ELR (cell line): ENCODE data around the gene ARSG.
"Not testable (repeated sequence)": the region's sequence is repeated elsewhere in the genome, so short reads cannot be mapped to it uniquely, and the experiment has no call there.

Source experiments
- DNase-seq: peaks from one replicate; pipeline ENCODE4 v3.0.0-alpha.2; 2015; ENCODE audit warnings: low read depth

The ARSG gene

DNA sequence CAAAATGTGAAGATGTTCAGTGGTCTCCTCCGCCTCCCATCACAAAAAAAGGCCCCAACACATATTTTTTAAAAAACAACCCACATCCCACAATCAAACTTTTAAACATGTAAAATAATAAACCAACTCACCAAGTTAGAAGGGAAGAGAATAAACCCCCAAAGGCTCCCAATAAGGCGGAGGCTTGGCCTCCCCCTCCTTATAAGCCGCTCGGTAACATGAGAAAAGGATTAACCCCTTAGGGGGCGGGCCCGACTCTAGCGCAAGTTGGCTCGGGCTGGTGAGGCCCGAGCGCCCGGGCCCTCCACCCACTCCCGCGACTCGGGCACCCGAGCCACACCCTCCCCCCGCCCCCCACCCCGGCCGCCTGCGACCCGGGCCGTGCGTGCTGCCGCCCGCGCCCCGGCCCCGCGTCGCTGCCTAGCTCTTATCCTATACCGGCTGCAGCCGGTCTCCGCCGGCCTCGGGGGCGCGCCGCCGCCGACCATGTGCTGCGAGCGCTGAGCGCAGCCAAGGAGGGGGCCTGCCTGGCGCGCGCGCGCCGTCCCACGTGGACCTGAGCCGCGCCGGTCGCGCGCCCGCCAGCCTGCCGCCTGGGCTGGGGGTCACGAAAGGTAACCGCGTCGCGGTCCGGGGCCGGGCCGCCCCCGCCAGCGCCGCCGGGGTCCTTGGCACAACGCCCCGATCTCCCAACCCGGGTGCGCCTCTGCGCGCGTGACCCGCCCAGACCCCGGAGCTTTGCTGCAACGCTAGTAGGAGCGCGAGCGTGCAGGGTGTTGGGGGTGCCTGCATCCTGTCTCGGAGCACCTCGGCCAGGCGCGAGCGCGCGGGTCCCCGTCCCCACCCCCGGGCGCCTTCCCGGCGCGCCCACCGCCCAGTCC is at the start of gene ARSG, which contains the start of gene SLC16A6:
TSS of gene ARSG (plus strand) at position 541 of the 881 bp plus-strand sequence. CDS start 15,999 bp downstream, outside the sequence.
TSS of gene SLC16A6 (minus strand) at position 173 of the 881 bp plus-strand sequence. CDS start 12,807 bp downstream, outside the sequence.
- DNase-seq: peak; percentile 78

DNA sequence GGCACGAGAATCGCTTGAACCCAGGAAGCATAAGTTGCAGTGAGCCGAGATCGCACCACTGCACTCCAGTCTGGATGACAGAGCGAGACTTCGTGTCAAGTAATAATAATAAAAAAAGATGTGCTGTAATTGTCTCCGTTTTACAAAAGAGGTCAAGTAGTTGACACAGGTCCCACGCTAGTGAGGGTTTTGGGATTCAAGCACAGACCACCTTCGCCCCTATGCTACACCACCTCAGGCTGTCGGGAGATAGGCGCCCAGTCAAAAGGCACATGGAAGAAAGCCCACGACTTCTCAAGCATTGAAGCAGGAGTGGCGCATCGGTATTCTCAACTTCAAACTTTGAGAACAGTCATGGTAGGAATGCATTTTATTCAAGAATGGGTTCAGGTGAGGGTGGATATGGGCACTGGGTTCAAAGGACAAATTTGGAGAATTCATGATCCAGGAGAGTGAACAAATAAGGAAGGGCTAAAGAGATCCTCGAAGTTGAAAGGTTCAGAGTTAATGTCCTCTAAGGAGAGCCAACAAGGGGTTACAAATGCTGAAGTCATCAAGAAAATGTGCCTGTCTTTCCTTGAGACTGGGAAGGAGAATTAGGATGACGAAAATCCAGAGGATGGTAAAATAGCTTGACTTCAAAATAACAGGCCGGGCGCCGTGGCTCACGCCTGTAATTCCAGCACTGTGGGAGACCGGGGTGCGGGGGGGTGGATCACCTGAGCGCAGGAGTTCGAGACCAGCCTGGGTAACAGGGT is 44.8 kb upstream of the ARSG start:
- no peak for DNase-seq

- DNase-seq: peak; percentile 94
Measured at GRCh38 chr17:68247445-68248198, 43.7 kb upstream of the ARSG start, which contains the start of gene AMZ2. TSS of gene AMZ2 (plus strand) at chr17:68248043. CDS start at chr17:68250188, 2,145 bp downstream.

DNA sequence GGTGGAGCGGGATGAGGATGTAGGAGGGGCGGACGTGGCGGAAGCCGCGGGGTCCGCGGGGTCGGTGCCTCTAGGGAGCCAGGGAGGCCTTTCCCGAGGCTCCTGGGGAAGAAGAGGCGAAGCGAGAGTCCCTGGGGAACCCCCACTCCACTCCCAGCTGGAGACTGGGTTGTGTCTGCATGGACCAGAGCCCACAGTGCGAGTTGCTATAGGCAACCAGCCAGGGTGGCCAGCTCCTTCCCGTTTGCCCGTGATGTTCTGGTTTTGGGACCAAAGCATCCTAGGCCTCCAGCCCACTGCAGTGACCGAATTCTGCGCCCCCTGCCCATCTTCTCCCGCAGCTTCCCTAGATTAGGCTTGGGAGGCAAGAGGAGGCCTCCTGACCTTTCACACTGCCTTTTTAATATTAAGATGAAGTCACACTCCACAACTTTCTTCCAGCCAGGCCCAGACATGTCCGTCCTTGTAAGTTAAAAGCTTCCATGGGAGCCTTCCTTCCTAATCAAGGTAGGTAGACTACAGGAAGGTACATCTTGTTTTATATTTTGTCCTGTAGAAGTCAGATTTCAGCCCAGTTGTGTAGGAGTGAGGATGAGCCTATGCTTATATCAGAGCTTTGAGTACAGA is 43.0 kb upstream of the ARSG start:
- peak; percentile 64 for DNase-seq

- no peak for DNase-seq
Measured at GRCh38 chr17:68248891-68249290, 42.4 kb upstream of the ARSG start.

- peak; percentile 12 for DNase-seq
Measured at GRCh38 chr17:68249354-68249765, 41.9 kb upstream of the ARSG start.

- DNase-seq: not testable (repeated sequence)
Measured at GRCh38 chr17:68253426-68253825, 37.9 kb upstream of the ARSG start.

GRCh38 chr17:68255151-68255550 is 36.1 kb upstream of the ARSG start:
- no peak for DNase-seq

- no peak for DNase-seq
Measured at GRCh38 chr17:68255731-68256538, 35.4 kb upstream of the ARSG start.

DNA sequence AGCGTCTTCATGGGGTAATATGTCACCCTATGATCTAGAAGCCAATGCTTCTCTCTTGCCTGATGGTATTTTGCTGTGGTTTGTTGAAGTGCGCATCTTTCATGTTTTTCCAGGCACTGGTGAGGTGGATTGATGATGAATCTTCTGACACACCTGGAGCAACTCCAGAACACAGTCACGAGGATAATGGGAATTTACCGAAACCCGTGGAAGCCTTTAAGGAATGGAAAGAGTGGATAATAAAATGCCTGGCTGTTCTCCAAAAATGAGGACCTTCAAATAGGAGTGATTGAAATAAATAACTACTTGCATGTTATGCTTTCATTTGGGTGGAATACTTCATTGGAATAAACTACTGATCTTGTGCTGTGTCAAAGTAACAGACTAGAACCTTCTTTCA is 34.6 kb upstream of the ARSG start:
- DNase-seq: not testable (repeated sequence)

DNA sequence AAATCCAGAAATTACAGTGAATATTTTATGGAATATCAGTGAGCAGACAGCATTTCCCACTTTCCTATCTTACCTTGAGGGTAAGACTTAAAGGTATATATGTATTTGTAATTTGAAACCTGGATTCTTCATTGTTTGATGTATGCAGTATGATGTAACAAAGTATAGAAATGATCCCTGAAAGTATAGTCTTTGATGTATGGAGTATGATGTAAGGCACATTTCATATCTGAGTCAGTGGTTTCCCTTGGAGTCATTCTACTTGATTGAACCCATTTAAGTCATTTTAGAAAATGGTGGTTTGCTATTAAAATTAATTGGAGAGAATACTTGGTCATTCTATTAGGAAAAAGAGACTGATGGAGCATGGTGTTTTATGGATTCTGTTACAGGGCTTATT is 33.4 kb upstream of the ARSG start:
- peak; percentile 24 for DNase-seq

GRCh38 chr17:68258890-68259647 is 32.2 kb upstream of the ARSG start:
- peak; percentile 53 for DNase-seq

GRCh38 chr17:68259648-68259951 is 31.7 kb upstream of the ARSG start:
- DNase-seq: peak; percentile 27

GRCh38 chr17:68260051-68260762 is 31.1 kb upstream of the ARSG start:
- DNase-seq: no peak

GRCh38 chr17:68262467-68262866 is 28.8 kb upstream of the ARSG start:
- DNase-seq: not testable (repeated sequence)

- peak; percentile 47 for DNase-seq
Measured at GRCh38 chr17:68263101-68263681, 28.1 kb upstream of the ARSG start.

- not testable (repeated sequence) for DNase-seq
Measured at GRCh38 chr17:68265833-68266232, 25.5 kb upstream of the ARSG start.

GRCh38 chr17:68273722-68274121 is 17.6 kb upstream of the ARSG start:
- no peak for DNase-seq

GRCh38 chr17:68276339-68276738 is 15.0 kb upstream of the ARSG start:
- DNase-seq: not testable (repeated sequence)
